ENCODE results near the gene KRTAP5-7.
"Not testable (repeated sequence)": the region's sequence is repeated elsewhere in the genome, so short reads cannot be mapped to it uniquely, and the experiment has no call there.

Gene KRTAP5-7, protein sequence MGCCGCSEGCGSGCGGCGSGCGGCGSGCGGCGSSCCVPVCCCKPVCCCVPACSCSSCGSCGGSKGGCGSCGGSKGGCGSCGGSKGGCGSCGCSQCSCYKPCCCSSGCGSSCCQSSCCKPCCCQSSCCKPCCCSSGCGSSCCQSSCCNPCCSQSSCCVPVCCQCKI

DNA sequence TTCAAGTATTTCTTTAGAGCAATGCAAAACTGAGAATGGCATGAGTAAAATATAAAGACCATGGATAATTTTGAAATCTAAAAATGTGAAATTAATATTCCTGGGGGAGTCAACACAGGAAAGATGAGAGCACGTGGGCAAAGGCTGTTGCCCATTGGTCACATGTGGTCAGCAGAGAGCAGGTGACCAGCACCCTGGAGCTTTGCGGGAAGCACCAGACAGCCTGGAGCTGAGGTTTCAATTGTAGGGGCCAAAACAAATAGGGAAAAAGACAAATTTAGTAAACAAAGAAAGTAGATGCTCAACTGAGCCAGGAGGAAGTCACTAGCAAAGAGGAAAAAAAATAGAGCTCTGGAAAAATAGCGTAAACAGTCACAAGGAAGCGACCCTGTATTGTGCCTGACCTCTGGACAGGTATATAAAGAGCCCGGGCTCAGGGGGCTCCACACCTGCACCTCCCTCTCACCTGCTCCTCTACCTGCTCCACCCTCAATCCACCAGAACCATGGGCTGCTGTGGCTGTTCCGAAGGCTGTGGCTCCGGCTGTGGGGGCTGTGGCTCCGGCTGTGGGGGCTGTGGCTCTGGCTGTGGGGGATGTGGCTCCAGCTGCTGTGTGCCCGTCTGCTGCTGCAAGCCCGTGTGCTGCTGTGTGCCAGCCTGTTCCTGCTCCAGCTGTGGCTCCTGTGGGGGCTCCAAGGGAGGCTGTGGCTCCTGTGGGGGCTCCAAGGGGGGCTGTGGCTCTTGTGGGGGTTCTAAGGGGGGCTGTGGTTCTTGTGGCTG, at the start of gene KRTAP5-7:
TSS of gene KRTAP5-7 (plus strand) at position 472 of the 780 bp plus-strand sequence. CDS start at position 506, 34 bp downstream.
- DNase-seq: not testable (repeated sequence)

DNA sequence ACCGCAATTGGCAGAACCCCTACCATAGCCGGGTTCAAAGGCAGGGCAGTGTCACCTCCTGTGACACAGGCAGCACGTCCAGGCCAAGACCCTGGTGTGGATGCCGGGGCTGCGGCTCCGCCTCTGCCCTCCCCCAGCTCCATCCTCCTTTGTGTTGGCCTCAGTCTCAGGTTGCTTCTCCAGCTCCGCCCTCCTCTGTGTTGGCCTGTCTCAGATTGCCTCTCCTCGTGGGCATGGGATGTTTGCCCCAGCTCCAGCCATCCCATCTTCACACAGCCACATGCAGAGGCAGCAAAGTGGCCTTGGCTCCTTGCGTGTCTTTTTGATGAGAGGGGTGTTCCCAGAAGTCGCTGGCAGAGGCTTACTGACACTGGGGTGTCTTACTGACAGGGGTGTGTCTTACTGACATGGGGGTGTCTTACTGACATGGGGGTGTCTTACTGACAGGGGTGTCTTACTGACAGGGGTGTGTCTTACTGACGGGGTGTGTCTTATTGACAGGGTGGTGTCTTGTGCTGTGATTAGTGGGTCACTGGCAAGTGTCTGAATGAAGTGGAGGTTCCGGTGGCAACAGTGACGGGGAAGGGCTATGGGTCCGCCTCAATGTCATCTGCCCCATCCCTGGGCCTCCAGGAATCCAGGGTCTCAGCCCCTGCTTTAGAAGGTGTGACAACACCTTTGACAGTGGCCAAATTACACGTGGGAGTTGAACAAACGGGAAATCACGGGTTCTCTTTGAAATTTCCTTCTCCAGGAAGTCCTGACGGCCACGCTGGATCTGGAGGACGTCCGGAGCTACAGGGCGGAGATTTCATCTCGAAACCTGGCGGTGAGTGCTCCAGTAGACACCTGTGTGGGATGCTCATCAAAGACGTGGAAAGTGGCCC, 49.2 kb upstream of the KRTAP5-7 start:
- no peak for DNase-seq
- TF ChIP-seq POLR2A (IDR thresholded peaks at IDR 0.05; ENCODE audit: low read length): no peak
- no peak for TF ChIP-seq GATA1 (IDR thresholded peaks at IDR 0.05; ENCODE audit: low read depth, low read length)

DNA sequence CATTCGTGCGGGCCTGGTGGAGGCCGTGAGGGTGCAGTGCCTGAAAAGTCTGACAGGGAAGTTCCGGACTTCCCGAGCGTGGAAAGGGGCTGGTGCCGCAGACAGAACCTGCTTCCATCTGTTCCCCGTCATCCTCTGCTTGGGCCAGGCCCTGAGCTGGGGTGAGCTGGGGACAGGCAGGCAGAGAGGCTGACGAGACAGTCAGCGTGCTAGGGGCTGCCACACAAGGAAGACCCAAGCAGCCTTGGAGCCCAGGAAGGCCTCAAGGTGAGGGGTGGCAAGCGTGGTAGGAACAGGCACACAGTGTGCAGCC, 48.6 kb upstream of the KRTAP5-7 start:
- TF ChIP-seq GATA1 (IDR thresholded peaks at IDR 0.05; ENCODE audit: low read depth, low read length) (no peak), POLR2A (IDR thresholded peaks at IDR 0.05; ENCODE audit: low read length) (no peak)
- DNase-seq: no peak

DNA sequence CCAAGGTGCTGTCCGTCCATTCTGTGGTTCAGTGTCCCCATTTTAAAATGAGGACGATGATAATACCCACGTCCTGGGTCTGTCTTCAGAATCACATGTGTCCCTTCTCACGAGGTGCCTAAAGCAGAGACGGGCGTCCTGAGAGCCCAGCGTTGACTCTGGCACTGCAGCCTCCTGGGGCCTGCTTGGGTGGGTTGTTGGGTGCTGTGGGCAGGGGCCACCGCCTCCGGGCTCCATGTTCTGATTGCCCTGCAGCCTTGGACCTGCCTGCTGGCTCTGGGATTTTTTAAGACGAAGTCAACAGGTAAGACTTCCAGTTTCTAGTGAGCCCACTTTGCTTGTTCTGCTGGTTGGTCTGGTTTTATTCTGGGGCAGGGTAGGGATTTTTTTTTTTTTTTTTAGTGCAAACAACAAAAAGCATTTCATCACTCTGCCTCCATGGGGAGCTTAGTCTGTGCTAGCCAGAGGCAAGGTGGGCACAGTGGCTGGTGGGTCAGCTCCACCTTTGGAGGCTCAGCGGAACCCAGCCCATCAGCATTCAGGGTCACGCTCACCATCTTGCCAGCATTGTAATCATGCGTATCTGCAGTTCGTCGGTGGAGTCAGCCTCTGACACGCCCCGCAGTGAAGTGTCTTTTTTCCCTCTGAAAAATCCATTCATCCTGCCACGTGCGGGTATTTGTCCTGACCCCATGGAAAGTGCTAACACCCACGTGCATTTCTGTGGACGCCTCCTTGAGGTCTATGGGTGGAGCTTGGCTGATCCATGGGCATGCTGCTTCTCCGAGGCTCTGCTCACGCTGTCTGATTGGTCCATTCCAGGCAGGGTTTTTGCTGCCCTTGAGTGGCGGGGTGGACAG, 45.7 kb upstream of the KRTAP5-7 start:
- TF ChIP-seq POLR2A (IDR thresholded peaks at IDR 0.05; ENCODE audit: low read length) (no peak), GATA1 (IDR thresholded peaks at IDR 0.05; ENCODE audit: low read depth, low read length) (no peak)
- no peak for DNase-seq

DNA sequence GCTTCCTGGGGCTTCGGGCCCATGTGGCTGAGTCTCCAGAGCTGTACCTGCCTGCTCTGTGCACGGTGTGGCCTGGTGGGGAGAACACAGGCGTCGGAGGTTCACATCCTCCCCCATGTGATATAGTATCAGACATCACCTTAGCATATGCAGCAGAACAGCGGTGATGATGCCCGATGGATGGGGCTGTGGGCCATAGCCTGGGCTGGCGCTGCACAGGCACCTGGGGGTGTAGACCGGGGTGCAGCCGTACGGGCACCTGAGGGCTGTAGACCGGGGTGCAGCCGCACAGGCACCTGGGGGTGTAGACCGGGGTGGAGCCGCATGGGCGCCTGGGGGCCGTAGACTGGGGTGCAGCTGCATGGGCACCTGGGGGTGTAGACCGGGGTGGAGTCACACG, 44.9 kb upstream of the KRTAP5-7 start:
- TF ChIP-seq POLR2A (IDR thresholded peaks at IDR 0.05; ENCODE audit: low read length) (no peak), GATA1 (IDR thresholded peaks at IDR 0.05; ENCODE audit: low read depth, low read length) (no peak)
- no peak for DNase-seq

DNA sequence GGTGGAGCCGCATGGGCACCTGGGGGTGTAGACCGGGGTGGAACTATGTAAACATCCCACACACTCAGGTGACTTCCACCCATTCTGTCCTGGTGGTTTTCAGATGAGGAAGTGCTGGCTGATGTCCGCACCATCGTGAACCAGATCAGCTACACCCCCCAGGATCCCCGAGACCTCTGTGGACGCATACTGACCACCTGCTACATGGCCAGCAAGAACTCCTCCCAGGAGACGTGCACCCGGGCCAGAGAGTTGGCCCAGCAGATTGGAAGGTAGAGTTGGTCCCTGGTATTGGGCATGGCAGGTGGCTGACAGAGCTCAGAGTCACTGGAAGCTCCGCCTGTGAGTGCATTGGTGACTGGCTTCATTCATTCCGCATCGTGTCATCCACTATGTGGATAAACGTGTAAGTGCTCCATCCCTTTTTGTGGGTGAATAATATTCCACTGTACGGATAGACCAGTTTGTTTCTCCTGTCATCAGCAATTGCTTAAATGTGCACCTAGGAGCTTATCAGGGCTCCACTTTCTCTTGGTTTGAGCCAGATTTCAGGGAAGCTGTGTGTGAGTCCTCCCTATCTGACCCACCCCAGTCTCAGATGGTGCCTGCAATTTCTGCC, 44.2 kb upstream of the KRTAP5-7 start:
- no peak for TF ChIP-seq GATA1 (IDR thresholded peaks at IDR 0.05; ENCODE audit: low read depth, low read length)
- TF ChIP-seq POLR2A (IDR thresholded peaks at IDR 0.05; ENCODE audit: low read length): no peak
- no peak for DNase-seq

DNA sequence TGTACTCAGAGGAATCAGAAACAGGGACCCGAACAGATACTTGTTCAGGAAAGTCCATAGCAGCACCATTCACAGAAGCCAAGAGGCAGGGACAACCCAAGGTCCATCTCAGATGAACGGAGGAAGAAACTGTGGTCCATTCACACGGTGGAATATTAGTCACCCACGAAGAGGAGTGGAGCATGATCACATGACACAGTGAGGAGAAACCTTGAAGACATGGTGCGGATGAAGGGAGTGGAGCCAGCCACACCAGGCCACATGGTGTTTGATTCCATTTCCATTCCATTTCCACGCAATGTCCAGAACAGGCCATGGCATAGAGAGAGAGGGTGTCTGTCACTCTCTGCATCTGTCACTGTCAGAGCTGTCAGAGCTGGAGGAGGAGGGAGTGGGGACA, 43.4 kb upstream of the KRTAP5-7 start:
- TF ChIP-seq POLR2A (IDR thresholded peaks at IDR 0.05; ENCODE audit: low read length) (no peak), GATA1 (IDR thresholded peaks at IDR 0.05; ENCODE audit: low read depth, low read length) (no peak)
- DNase-seq: no peak

DNA sequence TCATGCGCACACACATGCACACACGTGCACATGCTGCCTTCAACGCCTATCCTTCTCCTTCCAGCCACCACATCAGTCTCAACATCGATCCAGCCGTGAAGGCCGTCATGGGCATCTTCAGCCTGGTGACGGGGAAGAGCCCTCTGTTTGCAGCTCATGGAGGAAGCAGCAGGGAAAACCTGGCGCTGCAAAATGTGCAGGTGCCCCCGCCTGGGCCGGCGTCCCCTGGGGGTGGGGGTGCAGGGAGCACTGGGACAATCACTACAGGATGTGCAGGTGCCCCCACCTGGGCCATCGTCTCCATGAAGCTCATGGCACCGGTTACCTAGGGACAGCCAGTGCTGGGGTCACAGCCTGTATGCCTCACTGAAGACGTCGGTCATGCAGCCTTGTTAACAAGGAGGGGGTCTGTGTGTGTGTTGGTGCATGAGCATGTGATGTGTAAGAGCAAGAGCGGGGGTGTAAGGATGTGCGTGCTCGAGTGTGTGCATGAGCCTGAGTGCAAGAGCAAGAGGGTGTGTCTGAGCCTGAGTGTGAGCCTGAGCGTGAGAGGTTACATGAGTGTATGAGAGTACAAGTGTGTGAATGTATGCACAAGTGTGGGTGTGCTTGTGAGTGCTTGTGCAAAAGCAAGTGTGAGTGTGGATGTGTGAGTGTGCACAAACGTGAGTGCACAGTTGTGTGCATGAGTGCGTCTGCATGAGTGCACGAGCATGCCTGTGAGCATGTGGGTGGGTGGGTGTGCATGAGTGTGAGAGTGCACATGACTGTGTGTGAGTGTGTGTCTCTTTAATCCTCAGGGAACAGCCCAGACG, 42.6 kb upstream of the KRTAP5-7 start:
- TF ChIP-seq GATA1 (IDR thresholded peaks at IDR 0.05; ENCODE audit: low read depth, low read length) (no peak), POLR2A (IDR thresholded peaks at IDR 0.05; ENCODE audit: low read length) (no peak)
- DNase-seq: no peak

DNA sequence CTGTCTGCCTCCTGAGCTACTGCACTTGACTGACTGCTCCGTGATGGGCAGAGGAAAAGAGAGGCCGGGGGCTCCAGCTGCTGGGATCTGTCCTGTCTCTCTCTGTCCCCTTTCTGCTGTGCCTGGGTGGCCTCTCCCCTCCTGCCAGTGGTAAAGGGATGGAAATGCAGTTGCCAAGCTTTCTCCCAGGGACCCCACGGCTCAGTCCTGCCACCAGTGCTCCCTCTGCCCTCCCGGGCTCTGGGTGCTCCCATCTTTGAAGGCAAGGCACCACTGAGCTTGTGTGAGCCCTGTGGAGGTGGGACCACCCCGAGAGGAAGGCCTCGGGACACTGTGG, 42.0 kb upstream of the KRTAP5-7 start:
- TF ChIP-seq GATA1 (IDR thresholded peaks at IDR 0.05; ENCODE audit: low read depth, low read length) (no peak), POLR2A (IDR thresholded peaks at IDR 0.05; ENCODE audit: low read length) (no peak)
- no peak for DNase-seq

DNA sequence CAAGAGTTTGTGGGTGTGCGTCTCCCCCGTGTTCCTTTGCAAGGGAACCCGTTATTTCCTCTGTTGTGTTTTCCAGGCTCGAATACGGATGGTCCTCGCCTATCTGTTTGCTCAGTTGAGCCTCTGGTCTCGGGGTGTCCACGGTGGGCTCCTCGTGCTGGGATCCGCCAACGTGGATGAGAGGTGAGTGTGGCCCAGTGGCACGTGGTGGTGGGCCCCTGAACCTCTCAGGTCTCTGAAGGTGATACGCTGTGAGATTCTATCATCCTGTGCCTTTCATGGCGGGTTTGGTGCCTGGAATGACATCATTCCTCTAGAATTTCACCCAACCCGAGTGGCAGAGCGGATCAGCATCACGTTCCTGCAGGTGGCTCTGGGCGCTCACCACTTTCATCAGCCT, 41.6 kb upstream of the KRTAP5-7 start:
- DNase-seq: no peak
- TF ChIP-seq POLR2A (IDR thresholded peaks at IDR 0.05; ENCODE audit: low read length): no peak
- no peak for TF ChIP-seq GATA1 (IDR thresholded peaks at IDR 0.05; ENCODE audit: low read depth, low read length)

DNA sequence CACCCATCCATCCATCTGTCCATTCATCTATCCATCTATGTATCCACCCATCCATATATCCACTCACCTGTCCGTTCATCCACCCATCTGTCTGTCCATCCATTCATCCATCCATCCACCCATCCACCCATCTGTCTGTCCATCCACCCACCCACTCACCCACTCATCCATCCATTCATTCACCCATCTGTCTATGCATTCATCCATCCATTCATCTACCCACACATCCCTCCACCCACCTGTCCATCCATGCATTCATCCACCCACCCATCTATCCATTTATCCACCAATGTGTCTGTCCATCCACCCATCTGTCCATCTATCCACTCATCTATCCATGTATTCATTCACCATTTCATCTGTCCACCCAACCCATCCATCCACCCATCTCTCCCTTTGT, 40.7 kb upstream of the KRTAP5-7 start:
- TF ChIP-seq POLR2A (IDR thresholded peaks at IDR 0.05; ENCODE audit: low read length) (no peak), GATA1 (IDR thresholded peaks at IDR 0.05; ENCODE audit: low read depth, low read length) (no peak)
- DNase-seq: no peak

DNA sequence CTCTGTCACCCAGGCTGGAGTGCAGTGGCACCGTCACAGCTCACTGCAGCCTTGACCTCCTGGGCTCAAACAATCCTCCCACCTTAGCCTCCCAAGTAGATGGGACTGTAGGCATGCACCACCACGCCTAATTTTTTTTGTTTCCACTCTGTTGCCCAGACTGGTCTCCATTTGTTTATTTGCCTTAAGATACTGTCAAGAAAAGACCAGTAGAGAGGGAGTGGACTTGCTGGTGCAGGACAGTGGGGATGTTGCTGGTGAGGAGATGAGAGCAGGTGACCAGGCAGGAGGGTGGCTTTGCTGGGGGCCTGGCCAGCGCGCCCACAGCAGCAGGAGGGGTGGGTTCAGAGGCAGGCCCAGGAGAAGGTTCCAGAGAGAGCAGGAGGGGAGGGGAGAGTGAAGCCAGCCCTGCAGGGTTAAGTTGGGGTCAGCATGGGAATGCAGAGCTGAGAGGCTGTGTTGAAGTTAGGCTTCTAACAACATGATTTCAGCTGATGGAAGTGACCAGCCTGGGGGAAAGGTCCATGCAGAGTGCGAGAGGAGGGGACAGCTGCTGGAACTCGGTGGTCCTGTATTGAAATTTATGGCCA, 38.3 kb upstream of the KRTAP5-7 start:
- no peak for DNase-seq
- TF ChIP-seq POLR2A (IDR thresholded peaks at IDR 0.05; ENCODE audit: low read length): no peak
- TF ChIP-seq GATA1 (IDR thresholded peaks at IDR 0.05; ENCODE audit: low read depth, low read length): no peak
